Measurements from ENCODE around the gene BLNK. TPM values are rescaled to one million over a fixed set of nuclear protein-coding genes. Genes with fewer than 3 reads are reported as not detected.

Gene BLNK
- total RNA-seq, 1 donor from 2014 or later: not detected

DNA sequence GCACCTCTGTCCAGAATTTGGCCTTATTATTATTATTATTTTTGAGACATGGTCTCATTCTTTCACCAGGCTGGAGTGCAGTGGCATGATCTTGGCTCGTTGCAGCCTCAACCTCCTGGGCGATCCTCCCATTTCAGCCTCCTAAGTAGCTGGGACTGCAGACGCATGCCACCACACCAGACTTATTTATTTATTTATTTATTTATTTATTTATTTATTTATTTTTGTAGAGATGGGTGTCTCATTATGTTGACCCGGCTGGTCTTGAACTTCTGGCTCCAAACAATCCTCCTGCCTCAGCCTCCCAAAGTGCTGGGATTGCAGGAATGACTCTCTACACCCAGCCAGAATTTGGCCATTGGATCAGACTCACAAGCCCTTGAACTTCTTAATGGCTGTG is 6.4 kb downstream of the BLNK start:
- intact Hi-C loops (cut with micrococcal nuclease): no loop called here

DNA sequence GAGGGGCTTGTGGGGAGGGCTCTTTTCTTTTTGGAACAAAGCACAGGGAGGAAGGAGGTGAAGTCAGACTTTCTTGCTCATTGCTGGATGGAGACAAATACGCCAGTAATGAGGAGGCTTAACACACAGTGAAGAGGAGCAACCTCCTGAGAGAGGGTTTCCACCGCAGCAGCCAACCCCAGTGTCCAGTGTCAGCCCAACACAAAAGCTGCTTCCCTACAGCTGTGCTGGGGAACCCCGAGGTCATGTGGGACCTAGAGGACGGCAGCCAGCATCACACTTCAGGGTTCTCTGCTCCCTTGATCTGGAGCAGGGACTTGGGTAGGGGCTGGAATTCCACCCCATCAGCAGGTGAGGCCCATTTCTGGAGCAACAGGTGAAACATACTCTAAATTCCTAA is 7.7 kb downstream of the BLNK start:
- intact Hi-C loops (cut with micrococcal nuclease): no loop called here

DNA sequence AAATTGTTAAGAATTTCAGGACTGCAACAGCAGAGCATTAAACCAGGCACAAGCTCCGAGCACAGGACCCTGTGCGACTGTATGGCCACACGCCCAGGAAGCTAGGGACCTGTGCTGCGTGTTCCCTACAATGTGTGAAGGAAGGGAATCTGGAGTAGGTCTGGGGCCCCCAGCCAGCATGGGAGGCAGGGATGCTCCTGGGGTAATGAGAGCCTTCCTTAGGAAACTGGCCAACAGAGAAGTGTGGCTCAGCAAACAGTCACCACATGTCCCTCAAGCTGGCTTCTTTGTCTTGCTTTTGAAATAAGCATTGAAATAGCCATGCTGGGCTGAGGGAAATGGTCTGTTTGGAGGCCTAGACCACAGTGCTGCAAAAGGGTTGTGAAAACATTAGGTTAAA is 8.2 kb downstream of the BLNK start:
- intact Hi-C loops (cut with micrococcal nuclease): no loop called here

DNA sequence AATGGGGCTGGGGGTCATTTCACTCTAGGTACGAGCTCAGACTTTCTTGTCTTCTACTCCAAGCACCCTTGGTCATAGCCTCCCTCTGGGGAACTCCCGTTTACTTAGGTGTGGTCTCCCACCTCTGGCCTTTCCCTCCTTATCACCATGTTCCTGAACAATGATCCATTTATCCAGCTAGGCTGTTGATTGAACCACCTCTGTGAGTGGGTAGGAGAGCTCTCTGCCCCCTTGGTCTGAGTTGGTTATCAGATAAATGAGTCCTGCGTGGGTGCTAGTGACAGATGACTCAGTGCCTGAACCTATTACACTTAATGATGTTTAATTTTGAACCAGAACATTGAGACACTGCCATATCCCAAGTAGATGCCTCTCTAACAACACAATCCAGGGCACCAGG is 9.4 kb downstream of the BLNK start:
- intact Hi-C loops (cut with micrococcal nuclease): no loop called here

DNA sequence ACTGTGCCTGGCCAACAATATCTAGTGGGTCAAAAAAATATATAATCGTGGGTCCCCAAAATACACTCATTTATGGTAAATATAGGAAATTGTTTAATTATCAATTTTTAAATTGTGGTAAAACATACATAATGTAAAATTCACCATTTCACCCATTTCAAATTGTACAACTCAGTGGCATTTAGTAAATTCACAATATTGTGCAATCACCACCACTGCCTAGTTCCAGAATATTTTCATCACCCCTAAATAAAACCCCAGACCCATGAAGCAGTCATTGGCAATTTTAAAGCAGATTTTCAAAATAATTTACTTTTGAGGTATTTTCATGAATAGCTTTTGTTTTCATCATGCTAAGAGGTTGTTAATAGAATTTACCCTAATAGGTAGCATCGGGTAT is 10.2 kb downstream of the BLNK start:
- intact Hi-C loops (cut with micrococcal nuclease): no loop called here

DNA sequence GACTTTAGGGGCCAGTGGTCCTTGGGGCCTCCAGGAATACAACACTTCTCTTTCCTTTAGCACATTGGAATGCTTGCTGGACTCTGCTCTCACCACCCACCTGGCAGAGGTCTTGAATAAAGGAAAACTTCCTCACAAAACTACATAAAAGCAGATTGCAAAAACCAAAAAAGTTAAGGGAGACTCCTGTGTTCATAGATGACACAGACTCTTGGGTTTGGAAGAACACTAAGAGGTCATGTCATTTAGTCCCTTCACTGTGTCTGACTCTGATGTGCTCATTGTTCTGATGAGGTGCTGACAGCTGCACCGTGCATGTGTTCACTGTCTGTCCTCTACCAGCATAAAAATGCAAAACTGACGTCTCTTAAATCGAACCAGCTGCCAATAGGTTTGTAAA is 11.4 kb downstream of the BLNK start:
- intact Hi-C loops (cut with micrococcal nuclease): no loop called here

DNA sequence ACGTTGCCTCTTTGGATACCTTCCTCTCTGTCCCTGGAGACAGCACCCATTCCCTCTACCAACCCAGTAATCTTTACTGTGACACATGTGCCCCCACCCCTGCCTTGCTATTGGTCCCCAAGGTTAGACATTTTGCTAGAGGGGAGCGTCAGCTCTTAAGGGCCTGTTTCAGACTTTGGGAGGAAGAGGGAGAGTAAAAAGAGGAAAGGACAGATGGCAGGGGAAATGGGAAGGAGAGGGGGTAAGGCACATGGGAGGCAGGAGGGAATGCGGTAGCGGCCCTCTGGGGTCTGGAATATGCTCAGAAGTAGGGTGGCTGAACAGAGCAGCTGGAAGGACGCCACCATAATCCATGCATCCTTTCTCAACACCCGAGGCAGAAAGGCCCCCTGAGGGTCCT is 12.2 kb downstream of the BLNK start:
- intact Hi-C loops (cut with micrococcal nuclease): no loop called here

DNA sequence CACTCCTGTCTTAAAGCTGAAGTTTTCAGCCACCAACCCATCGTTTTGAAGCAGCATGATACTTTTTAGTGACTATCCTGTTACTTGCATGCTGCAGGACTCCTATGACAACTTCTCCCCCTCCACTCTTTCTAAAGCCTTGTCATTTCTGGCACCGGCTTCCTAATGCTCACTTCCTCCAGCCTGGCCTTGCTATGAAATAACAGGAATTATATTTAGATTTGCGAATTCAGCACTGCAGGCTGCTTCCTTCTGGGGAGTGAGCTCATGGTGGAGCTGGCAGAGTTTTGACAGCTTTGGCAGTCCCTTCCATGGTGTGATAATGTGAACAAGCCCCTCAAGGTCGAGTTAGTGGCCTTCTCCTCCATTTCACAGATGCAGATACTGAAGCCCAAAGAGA is 13.4 kb downstream of the BLNK start:
- intact Hi-C loops (cut with micrococcal nuclease): no loop called here

DNA sequence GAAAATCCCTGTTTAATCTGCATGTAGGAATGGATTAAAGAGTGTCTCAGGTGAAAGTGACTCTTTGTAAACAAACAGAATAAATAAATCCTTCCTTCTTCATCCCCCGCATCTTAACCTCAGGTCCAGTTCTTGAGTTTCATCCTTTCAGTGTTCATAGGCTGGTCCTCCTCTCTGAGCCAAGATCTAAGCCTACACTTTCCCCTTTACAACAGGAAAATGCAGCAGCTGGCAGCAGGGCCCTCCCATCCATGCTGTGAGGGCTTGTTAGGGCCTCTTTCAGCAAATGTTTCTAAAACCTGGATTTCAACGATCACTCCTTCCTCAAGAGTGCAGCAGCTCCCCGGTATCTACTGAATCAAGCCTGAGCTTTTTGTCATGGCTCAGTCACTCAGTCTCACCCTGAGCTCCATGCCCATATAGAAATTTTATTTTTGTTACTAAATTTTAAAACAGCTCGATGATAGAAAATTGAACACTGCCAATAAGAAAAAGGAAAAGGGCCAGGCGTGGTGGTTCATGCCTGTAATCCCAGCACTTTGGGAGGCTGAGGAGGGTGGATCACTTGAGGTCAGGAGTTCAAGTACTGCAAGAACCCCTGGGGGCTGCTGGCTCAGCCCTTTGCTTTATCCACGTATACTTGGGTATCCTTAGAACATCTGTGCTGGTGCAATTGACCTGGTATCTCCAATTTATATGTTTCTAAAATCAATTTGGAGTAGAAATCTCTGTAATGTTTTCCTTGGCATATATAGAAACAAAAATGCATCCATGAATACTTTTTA is 15.6 kb downstream of the BLNK start:
- intact Hi-C loops (cut with micrococcal nuclease): no loop called here

DNA sequence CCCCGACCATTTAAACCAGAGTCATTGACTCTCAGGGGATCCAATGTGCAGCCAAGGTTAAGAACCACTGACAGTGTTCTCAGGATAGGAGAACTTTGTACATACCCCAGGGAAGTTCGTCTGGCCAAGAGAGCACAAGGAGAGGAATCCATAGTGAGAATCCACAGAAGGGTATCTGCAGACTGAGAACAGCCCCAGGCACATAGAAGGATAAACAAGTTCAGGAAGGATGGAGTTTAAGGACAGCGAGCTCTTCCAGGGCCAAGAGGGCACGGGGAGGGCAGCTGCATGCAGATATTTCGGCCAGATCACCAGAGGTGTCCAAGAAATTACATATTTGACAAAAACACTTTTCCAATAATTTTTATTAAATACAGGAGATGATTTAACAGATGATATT is 16.4 kb downstream of the BLNK start:
- intact Hi-C loops (cut with micrococcal nuclease): no loop called here

DNA sequence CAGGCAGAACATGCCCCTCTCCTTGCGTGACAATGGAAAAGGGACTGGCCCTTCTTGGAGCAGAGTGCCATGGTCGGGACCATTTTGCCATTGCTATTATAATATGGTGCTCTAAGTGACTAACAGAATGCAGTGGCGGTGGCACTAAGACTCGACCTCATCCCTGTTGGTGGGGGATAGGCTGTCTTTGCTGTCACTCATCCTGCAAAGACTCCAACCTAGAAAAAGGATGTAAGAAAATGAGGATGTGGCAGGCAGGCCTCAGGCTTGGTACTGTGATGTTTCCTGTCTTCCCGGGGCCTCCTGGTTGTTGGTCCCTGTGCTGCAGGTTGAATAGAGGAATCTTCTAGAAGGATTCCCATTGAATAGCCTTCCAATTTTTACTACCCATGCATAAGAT is 18.6 kb downstream of the BLNK start:
- intact Hi-C loops (cut with micrococcal nuclease): no loop called here

DNA sequence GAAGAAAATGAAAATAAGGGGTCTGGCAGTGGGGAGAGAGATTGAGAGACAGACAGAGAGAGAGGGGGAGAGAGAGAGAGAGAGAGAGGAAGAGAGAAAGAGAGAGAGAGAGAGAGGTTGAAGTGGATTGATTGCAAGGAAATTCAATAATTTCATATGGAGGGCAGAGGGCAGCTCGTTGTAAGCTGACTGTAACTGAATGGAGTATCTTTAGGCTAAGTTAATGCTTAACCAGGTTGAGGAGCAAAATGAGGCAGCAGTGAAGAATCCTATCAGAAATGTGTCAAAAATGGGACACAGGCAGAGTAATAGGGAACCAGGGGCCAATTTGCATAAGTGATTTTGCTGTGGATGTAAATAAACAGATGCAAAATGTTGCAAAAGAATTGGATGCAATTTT is 21.0 kb downstream of the BLNK start:
- intact Hi-C loops (cut with micrococcal nuclease): no loop called here

DNA sequence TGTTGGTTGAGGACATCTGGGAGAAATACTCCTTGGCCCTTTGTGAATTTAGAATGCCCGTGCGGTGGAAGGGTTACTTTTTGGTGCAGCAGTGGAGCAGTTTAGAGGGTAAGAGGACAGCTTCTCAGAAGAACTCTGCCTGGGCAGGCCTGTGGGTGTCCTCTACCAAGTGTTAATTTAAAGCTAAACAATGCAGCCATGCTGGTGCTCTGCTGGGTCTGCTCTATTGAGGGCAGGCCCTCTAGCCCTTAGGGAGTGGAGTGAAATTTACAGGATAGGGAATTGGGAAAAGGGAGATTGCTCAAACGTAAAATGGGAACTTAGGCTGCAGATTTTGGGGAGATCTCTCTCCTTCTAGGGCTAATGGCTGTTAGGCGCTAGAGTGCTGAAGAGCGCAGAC is 22.1 kb downstream of the BLNK start:
- intact Hi-C loops (cut with micrococcal nuclease): no loop called here

DNA sequence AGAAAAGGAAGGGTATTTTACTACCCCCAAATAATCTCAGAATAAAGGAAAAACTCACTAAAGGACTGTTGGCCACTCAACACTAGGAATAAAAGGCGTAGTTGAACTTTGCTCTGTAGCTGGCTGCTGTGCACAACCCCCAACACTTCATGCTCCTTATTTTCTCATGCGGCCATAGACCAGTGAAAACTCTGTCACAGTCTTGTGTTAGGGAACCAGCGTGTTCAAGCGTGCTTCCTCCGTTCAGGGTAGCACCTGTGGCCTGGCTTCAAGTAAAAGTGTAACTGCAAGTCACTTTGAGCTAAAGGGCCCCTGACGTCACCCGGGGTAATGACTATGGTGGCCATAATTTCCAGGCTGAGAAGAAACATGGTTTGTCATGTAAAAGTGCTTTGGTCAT is 27.0 kb downstream of the BLNK start:
- intact Hi-C loops (cut with micrococcal nuclease): no loop called here

DNA sequence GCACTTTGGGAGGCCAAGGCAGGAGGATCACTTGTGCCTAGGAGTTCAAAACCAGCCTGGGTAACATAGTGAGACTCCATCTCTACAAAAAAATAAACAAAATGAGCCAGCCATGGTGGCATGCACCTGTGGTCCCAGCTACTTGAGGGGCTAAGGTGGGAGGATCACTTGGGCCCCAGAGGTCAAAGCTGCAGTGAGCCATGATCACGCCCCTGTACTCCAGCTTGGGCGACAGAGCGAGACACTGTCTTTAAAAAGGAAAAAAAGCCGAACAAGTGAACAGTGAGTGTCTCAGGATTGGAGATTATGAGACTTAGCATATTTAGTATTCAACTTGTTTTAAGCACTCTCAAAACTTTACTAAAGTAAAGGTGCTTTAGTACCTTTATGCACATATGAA is 28.1 kb downstream of the BLNK start:
- intact Hi-C loops (cut with micrococcal nuclease): no loop called here

DNA sequence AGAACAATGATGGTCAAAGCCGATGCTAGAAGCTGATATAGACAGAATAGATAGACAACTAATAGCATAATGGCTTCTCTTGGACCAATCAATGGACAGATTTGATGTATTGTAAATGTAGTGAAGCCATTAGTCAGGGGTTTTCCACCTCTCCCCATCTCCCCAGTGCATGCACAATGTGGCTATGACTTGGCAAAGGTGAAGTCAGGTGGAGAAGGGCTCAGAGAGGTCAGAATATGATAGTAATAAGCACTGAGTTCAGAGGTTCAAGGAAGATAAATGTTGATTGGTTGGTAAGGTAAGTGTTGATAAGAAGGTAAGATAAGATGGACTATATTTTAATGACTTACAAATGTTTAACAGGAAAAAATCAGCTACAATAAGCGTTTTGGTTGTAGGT is 28.5 kb downstream of the BLNK start:
- intact Hi-C loops (cut with micrococcal nuclease): no loop called here

DNA sequence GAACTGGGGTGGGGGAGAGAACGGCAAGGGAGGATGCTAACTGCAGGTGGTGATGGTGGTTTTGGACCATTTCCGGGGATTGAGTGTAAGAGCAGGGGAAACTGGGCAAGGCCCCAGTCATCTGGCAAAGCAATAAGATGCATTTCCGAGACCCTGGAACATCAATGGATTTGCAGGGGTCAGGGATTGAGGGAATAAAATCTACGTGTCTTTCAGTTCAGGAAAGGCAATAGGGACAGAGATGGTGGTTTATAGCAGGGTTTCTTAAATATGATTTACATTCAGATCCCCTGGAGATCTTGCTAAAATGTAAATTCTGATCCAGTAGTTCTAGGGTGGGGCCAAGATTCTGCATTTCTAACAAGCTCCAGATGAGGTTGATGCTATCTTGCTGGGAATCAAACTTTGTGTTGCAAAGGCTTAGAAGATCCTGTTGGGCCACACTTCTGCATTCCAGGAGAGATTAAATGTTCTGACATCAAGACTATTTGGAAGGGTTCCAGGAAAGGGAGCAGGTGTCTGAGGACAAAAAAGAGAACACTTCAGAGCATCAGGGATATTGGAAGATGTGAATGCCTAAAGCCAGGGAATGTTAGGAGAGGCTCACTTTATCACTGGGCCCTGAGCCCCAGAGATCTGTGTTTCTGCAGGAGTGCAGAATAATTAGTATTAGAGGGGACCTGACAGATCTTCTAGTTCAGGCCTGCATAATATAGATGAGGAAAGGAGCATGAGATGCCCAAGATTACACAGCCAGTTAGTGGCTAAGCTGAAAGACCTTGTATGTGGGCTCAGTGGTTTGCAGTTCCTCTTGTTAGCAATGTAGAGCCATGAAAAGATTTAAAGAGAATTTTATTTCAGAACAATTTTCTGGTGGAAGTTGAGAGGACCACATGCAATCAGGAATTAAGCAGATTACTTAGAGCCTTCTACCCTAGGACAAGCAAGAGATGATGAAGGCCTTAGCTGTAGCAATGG is 32.4 kb downstream of the BLNK start:
- intact Hi-C loops (cut with micrococcal nuclease): no loop called here

DNA sequence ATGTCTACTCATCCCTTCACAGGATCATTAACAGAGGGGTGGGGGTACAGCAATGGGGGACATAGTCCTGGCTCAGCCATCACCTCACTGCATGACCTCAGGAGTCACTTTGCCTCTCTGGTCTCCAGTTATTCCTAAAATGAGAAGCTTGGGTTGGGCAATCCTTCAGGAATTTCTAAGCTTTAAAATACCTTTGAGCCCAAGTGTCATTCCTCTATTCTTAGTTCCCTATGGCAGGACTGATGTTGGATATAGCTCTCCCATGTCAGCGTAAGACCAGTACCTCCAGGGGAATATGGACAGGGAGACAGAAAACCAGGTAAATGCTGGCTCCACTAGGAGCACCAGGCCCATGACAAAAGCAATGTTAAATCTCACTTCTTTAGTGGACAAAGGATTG is 34.5 kb downstream of the BLNK start:
- intact Hi-C loops (cut with micrococcal nuclease): no loop called here

DNA sequence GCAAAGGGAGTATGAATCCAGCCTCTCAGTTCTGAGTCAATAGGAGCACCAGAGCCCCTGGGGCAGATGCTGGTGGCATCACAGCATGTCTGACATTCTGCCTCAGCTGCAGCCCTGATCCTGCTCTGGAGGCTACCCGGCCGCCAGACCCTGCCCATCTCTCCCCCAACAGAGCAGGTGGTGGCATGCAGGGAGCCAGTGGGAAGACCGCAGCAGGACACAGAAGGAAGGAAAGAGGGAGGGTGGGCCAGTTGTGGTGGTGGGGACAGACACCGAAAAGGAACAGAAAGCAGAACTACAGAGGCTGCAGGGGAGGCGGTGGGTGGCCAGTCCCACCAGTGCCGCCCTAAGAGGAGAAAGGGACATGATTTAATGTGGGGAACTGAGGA is 35.3 kb downstream of the BLNK start:
- intact Hi-C loops (cut with micrococcal nuclease): no loop called here

DNA sequence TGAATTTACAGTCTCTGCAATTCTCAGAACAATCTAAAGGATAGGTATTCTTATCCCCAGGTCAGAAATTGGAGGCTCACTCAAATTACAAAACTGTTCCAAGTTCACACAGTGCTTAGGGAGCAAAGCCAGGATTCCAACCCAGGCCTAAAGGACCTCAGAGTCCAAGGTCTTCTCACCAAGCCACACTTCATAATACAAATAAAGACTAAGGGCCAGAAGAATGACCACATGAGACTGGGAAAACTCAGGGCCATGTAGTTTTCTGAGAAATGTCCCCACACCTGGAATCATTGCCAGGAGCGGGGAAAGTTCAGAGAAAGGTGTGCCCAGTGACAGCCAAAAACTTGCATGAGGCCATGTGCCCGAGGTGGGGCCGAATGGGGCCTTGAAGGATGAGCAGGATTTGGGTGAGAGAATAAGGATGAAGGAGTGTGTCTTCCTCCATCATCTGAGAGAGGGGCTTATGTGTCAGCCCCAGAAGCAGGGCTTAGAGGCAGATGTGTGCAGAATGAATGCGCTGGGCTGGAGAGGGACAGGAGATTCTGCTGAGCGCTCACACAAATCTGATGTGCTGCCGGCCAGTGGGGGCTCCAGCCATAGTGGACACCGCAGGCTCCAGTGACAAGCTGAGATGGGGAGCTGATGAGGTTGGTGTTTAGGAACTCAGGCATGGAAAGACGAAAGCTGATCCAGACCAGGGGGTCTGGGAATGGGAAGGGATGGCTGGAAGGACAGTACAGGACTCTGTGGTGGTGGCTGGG is 35.9 kb downstream of the BLNK start:
- intact Hi-C loops (cut with micrococcal nuclease): no loop called here

DNA sequence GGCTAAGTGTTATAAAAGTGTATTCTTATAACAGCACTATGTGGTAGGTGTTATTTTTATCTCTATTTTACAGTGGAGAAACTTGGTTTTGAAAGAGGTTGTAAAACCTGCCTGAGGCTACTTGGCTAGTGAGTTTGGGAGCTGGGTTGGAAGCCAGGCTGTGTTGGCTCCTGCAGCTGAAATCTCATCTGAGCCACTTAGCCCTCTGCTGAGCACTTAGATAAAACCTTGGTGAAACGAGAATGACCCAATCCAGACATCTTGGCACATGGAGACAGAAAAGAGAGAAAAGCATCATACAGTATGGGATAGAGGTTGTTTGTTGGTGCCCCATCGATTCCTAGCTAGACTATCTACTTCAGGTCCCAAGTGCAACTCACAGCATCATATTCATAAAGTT is 37.4 kb downstream of the BLNK start:
- intact Hi-C loops (cut with micrococcal nuclease): no loop called here

DNA sequence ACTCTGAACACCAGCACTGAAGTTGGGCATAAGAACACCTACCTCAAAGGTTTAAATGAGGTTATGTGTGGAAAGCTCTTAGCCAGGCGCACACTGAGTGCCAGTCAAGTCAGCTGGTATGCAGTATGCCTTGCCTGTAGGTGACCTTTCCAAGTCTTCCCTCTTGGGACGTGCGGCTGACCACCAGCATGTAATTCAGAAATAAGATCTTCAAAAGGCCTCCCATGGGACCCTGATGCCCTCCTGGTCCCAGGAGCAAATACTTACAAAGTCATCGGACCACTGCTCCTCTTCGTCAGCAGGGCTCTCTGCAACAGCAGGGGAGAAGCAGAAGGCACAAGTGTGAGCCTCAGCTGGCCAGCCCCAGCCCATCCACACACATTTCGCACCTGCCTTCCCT is 40.8 kb downstream of the BLNK start:
- intact Hi-C loops (cut with micrococcal nuclease): no loop called here
